MM.1S (cell line): ENCODE measurements around the gene MT3.

ENCODE experiments used
- DNase-seq: peaks from one replicate; pipeline ENCODE4 v3.0.0-alpha.2; 2015
- H2AFZ ChIP-seq: fragments of 300-600 bp; sonication (generic); 2 replicates; pipeline ENCODE4 v1.6.0; 2016; ENCODE audit warnings: antibody characterized with exemption, low read length
- H3F3A ChIP-seq: fragments of 300-600 bp; sonication (generic); 2 replicates; pipeline ENCODE4 v1.6.1; 2016; ENCODE audit warnings: mild to moderate bottlenecking, antibody characterized with exemption, low read length, moderate library complexity, mixed read lengths; ENCODE audit not compliant: insufficient read depth
- H3K27ac ChIP-seq: fragments of 300-600 bp; sonication (generic); 2 replicates; pipeline ENCODE4 v1.5.1; 2016; ENCODE audit warnings: mild to moderate bottlenecking, low read length
- H3K27me3 ChIP-seq: fragments of 300-600 bp; sonication (generic); replicated peaks from 2 replicates; pipeline ENCODE4 v1.6.0; 2016; ENCODE audit warnings: low read length; ENCODE audit not compliant: insufficient read depth
- H3K36me3 ChIP-seq: fragments of 300-600 bp; sonication (generic); replicated peaks from 2 replicates; pipeline ENCODE4 v1.6.1; 2016; ENCODE audit warnings: mild to moderate bottlenecking, low read length, mixed read lengths; ENCODE audit not compliant: insufficient read depth
- H3K4me1 ChIP-seq: fragments of 300-600 bp; sonication (generic); 2 replicates; pipeline ENCODE4 v1.6.1; 2016; ENCODE audit warnings: low read length, mixed read lengths
- H3K4me2 ChIP-seq: fragments of 300-600 bp; sonication (generic); 2 replicates; pipeline ENCODE4 v1.6.0; 2016; ENCODE audit warnings: low read depth, low read length
- H3K4me3 ChIP-seq: fragments of 300-600 bp; sonication (generic); 2 replicates; pipeline ENCODE4 v1.5.1; 2016; ENCODE audit warnings: low read length, mixed read lengths
- H3K79me2 ChIP-seq: fragments of 300-600 bp; sonication (generic); 2 replicates; pipeline ENCODE4 v1.6.1; 2016; ENCODE audit warnings: mixed run types, low read length, mixed read lengths
- H3K9ac ChIP-seq: fragments of 300-600 bp; sonication (generic); 2 replicates; pipeline ENCODE4 v1.6.1; 2016; ENCODE audit warnings: low read length, mixed read lengths
- H3K9me2 ChIP-seq: fragments of 300-600 bp; sonication (generic); replicated peaks from 2 replicates; pipeline ENCODE4 v1.6.1; 2016; ENCODE audit warnings: mild to moderate bottlenecking, low read length, mixed read lengths; ENCODE audit not compliant: insufficient read depth
- H3K9me3 ChIP-seq: fragments of 300-600 bp; sonication (generic); replicated peaks from 2 replicates; pipeline ENCODE4 v1.6.1; 2016; ENCODE audit warnings: mild to moderate bottlenecking, low read length, mixed read lengths; ENCODE audit not compliant: insufficient read depth
- H4K20me1 ChIP-seq: fragments of 300-600 bp; sonication (generic); 2 replicates; pipeline ENCODE4 v1.6.1; 2016; ENCODE audit warnings: mild to moderate bottlenecking, low read length, moderate library complexity, mixed read lengths; ENCODE audit not compliant: insufficient read depth
- EZH2 ChIP-seq: fragments of 300-600 bp; sonication (generic); optimal IDR thresholded peaks from 2 replicates; pipeline ENCODE3; 2017; ENCODE audit warnings: low read depth, mild to moderate bottlenecking, antibody characterized with exemption, low read length, mixed read lengths
- EZH2phosphoT487 ChIP-seq: fragments of 300-600 bp; sonication (generic); IDR thresholded peaks from 2 replicates; pipeline ENCODE4 v1.6.1; 2018; ENCODE audit warnings: antibody characterized with exemption, low read length
- TF ChIP-seq, protein P1 (sequence below): fragments of 300-600 bp; sonication (generic); IDR thresholded peaks from 2 replicates; pipeline ENCODE4 v1.5.1; 2016; ENCODE audit warnings: antibody characterized with exemption, low read length, mixed read lengths

Gene MT3

DNA sequence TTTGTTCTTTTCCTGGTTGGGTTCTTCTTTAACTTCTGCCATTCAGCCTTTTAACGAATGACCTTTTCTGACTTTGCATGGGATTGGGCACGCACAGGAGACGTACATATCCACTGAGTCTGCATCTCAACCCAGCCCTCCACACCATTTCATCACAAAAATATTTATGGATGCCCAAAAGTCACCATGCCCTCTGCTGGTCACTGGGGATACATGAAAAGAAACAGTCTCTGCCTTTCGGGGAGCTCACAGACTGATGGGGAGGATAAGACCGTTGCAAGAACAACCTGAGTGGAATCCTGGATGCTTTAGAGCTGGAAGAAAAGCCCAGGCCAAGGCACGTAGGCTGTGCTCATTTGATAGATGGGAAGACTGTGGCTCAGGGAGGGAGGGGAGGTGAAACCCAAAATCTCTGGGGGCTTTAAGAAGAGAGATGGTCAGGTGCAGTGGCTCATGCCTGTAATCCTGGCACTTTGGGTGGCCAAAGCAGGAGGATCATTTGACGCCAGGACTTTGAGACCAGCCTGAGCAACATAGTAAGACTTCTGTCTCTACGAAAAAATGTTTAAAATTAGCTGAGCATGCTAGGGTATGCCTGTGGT lies 11.2 kb downstream of the MT3 start:
- Histone ChIP-seq H3K27me3 (peaks cover 22% of the 10 kb centered on the region; the same call in 1 of the 2 replicates), H4K20me1 (no peaks in the 10 kb centered on the region), H3K79me2 (no peaks in the 10 kb centered on the region), H3K4me1 (no peaks in the 10 kb centered on the region), H3F3A (no peaks in the 10 kb centered on the region), H2AFZ (no peak overlapping the region), H3K4me2 (no peak overlapping the region), H3K9me2 (no peaks in the 10 kb centered on the region), H3K9ac (no peak overlapping the region), H3K36me3 (no peaks in the 10 kb centered on the region), H3K4me3 (no peak overlapping the region), H3K9me3 (no peaks in the 10 kb centered on the region), H3K27ac (no peak overlapping the region)
- peak; percentile 66 for DNase-seq
- TF ChIP-seq EZH2phosphoT487: no peak
- no peak for TF ChIP-seq EZH2
- TF ChIP-seq, protein P1, sequence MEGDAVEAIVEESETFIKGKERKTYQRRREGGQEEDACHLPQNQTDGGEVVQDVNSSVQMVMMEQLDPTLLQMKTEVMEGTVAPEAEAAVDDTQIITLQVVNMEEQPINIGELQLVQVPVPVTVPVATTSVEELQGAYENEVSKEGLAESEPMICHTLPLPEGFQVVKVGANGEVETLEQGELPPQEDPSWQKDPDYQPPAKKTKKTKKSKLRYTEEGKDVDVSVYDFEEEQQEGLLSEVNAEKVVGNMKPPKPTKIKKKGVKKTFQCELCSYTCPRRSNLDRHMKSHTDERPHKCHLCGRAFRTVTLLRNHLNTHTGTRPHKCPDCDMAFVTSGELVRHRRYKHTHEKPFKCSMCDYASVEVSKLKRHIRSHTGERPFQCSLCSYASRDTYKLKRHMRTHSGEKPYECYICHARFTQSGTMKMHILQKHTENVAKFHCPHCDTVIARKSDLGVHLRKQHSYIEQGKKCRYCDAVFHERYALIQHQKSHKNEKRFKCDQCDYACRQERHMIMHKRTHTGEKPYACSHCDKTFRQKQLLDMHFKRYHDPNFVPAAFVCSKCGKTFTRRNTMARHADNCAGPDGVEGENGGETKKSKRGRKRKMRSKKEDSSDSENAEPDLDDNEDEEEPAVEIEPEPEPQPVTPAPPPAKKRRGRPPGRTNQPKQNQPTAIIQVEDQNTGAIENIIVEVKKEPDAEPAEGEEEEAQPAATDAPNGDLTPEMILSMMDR: peak; percentile 77

- Histone ChIP-seq H3F3A (no peaks in the 10 kb centered on the region), H3K4me3 (no peak overlapping the region), H3K4me2 (no peak overlapping the region), H3K4me1 (no peaks in the 10 kb centered on the region), H3K36me3 (no peaks in the 10 kb centered on the region), H3K9me3 (no peaks in the 10 kb centered on the region), H3K27me3 (peaks cover 22% of the 10 kb centered on the region; the same call in 1 of the 2 replicates), H3K9me2 (no peaks in the 10 kb centered on the region), H4K20me1 (no peaks in the 10 kb centered on the region), H3K9ac (no peak overlapping the region), H3K27ac (no peak overlapping the region), H2AFZ (no peak overlapping the region), H3K79me2 (no peaks in the 10 kb centered on the region)
- no peak for DNase-seq
- TF ChIP-seq EZH2 (no peak), EZH2phosphoT487 (no peak)
- TF ChIP-seq, protein P1: no peak
These were observed 12.0 kb downstream of the MT3 start for GRCh38 chr16:56601325-56601724.

- TF ChIP-seq EZH2 (no peak), EZH2phosphoT487 (no peak)
- TF ChIP-seq, protein P1: no peak
- Histone ChIP-seq H3K4me2 (no peak overlapping the region), H3F3A (0 out of 2 replicates have a peak, but pooled peaks cover 2% of the 10 kb centered on the region), H3K4me3 (no peak overlapping the region), H3K79me2 (no peaks in the 10 kb centered on the region), H3K36me3 (no peaks in the 10 kb centered on the region), H2AFZ (no peak overlapping the region), H3K4me1 (no peaks in the 10 kb centered on the region), H3K9ac (no peak overlapping the region), H3K9me2 (no peaks in the 10 kb centered on the region), H3K9me3 (no peaks in the 10 kb centered on the region), H3K27ac (no peak overlapping the region), H3K27me3 (peaks cover 22% of the 10 kb centered on the region; the same call in 1 of the 2 replicates), H4K20me1 (no peaks in the 10 kb centered on the region)
- DNase-seq: peak; percentile 13
These were observed 14.3 kb downstream of the MT3 start for GRCh38 chr16:56603589-56603988.
